Duodenal mucosa (tissue), 2 donors: Measurements from ENCODE around the gene SH3TC1.

Experiments
- H3K27ac ChIP-seq: one replicate; pipeline ENCODE4 v1.7.0; 2013; ENCODE audit warnings: low read depth, low read length
- H3K27me3 ChIP-seq, 2 donors: one replicate each; pipeline ENCODE4 v1.7.0; 2013; ENCODE audit warnings: low read length in 2 of 2, control low read depth in 1 of 2; ENCODE audit not compliant: insufficient read depth in 2 of 2, control insufficient read depth in 1 of 2
- H3K36me3 ChIP-seq, 2 donors: one replicate each; pipeline ENCODE4 v1.7.0; 2013; ENCODE audit warnings: low read length in 2 of 2, control low read depth in 1 of 2; ENCODE audit not compliant: insufficient read depth in 2 of 2, control insufficient read depth in 1 of 2
- H3K4me1 ChIP-seq, 2 donors: one replicate each; pipeline ENCODE4 v1.7.0; 2013; ENCODE audit warnings: low read length in 2 of 2, control low read depth in 1 of 2; ENCODE audit not compliant: insufficient read depth in 2 of 2, control insufficient read depth in 1 of 2
- H3K4me3 ChIP-seq, 2 donors: one replicate each; pipeline ENCODE4 v1.7.0; 2013; ENCODE audit warnings: low read length in 2 of 2, low read depth in 1 of 2
- H3K9ac ChIP-seq, 2 donors: one replicate each; pipeline ENCODE4 v1.7.0; 2013; ENCODE audit warnings: low read length in 2 of 2, low read depth in 1 of 2
- H3K9me3 ChIP-seq, 2 donors: one replicate each; pipeline ENCODE4 v1.7.0; 2013; ENCODE audit warnings: low read length in 2 of 2, control low read depth in 1 of 2; ENCODE audit not compliant: control insufficient read depth in 1 of 2

Gene SH3TC1

GRCh38 chr4:8213121-8213520 lies 14.0 kb downstream of the SH3TC1 start:
- no peaks in the 10 kb centered on the region for H3K9me3 ChIP-seq
- H3K27ac ChIP-seq = no peak overlapping the region
- no peak overlapping the region for H3K4me3 ChIP-seq
- H3K36me3 ChIP-seq = peaks cover 0 to 10% of the 10 kb centered on the region in 2 donors
- no peaks in the 10 kb centered on the region for H3K4me1 ChIP-seq
- H3K27me3 ChIP-seq = no peaks in the 10 kb centered on the region
- no peak overlapping the region for H3K9ac ChIP-seq

- H3K4me3 ChIP-seq = no peak overlapping the region
- no peaks in the 10 kb centered on the region for H3K4me1 ChIP-seq
- no peaks in the 10 kb centered on the region for H3K9me3 ChIP-seq
- H3K9ac ChIP-seq = no peak overlapping the region
- no peak overlapping the region for H3K27ac ChIP-seq
- no peaks in the 10 kb centered on the region for H3K27me3 ChIP-seq
- H3K36me3 ChIP-seq = peaks cover 0 to 10% of the 10 kb centered on the region in 2 donors
Measured at GRCh38 chr4:8214136-8214535, 15.0 kb downstream of the SH3TC1 start.

- Histone ChIP-seq H3K4me1 (no peaks in the 10 kb centered on the region), H3K27me3 (no peaks in the 10 kb centered on the region), H3K27ac (no peak overlapping the region), H3K9me3 (no peaks in the 10 kb centered on the region), H3K4me3 (no peak overlapping the region), H3K9ac (no peak overlapping the region), H3K36me3 (peaks cover 0 to 13% of the 10 kb centered on the region in 2 donors)
Measured at GRCh38 chr4:8215001-8215427, 15.9 kb downstream of the SH3TC1 start.

GRCh38 chr4:8215641-8216442 lies 16.8 kb downstream of the SH3TC1 start:
- Histone ChIP-seq H3K27ac (no peak overlapping the region), H3K9ac (no peak overlapping the region), H3K4me1 (peaks cover 0 to 4% of the 10 kb centered on the region in 2 donors), H3K9me3 (no peaks in the 10 kb centered on the region), H3K27me3 (no peaks in the 10 kb centered on the region), H3K36me3 (peaks cover 0 to 13% of the 10 kb centered on the region in 2 donors), H3K4me3 (no peak overlapping the region)

- no peak overlapping the region for H3K27ac ChIP-seq
- no peaks in the 10 kb centered on the region for H3K9me3 ChIP-seq
- H3K27me3 ChIP-seq = no peaks in the 10 kb centered on the region
- peaks cover 0 to 6% of the 10 kb centered on the region in 2 donors for H3K4me1 ChIP-seq
- H3K9ac ChIP-seq = no peak overlapping the region
- no peak overlapping the region for H3K4me3 ChIP-seq
- H3K36me3 ChIP-seq = peaks cover 0 to 13% of the 10 kb centered on the region in 2 donors
Measured at GRCh38 chr4:8216443-8217245, 17.6 kb downstream of the SH3TC1 start.

- H3K4me1 ChIP-seq = peaks cover 0 to 10% of the 10 kb centered on the region in 2 donors
- H3K9ac ChIP-seq = no peak overlapping the region
- peaks cover 0 to 13% of the 10 kb centered on the region in 2 donors for H3K36me3 ChIP-seq
- no peaks in the 10 kb centered on the region for H3K9me3 ChIP-seq
- no peak overlapping the region for H3K4me3 ChIP-seq
- H3K27ac ChIP-seq = no peak overlapping the region
- no peaks in the 10 kb centered on the region for H3K27me3 ChIP-seq
Measured at GRCh38 chr4:8217246-8217511, 18.1 kb downstream of the SH3TC1 start.

GRCh38 chr4:8217871-8218270 lies 18.8 kb downstream of the SH3TC1 start:
- no peak overlapping the region for H3K4me3 ChIP-seq
- H3K9me3 ChIP-seq = no peaks in the 10 kb centered on the region
- H3K27me3 ChIP-seq = no peaks in the 10 kb centered on the region
- H3K4me1 ChIP-seq = peaks cover 0 to 10% of the 10 kb centered on the region in 2 donors
- H3K9ac ChIP-seq = no peak overlapping the region
- H3K36me3 ChIP-seq = peaks cover 0 to 13% of the 10 kb centered on the region in 2 donors
- no peak overlapping the region for H3K27ac ChIP-seq

- Histone ChIP-seq H3K27me3 (no peaks in the 10 kb centered on the region), H3K4me3 (no peak overlapping the region), H3K9ac (no peak overlapping the region), H3K9me3 (no peaks in the 10 kb centered on the region), H3K27ac (no peak overlapping the region), H3K4me1 (peaks cover 0 to 10% of the 10 kb centered on the region in 2 donors), H3K36me3 (peaks cover 0 to 18% of the 10 kb centered on the region in 2 donors)
Measured at GRCh38 chr4:8218371-8219031, 19.4 kb downstream of the SH3TC1 start.

GRCh38 chr4:8219236-8219635 lies 20.1 kb downstream of the SH3TC1 start:
- Histone ChIP-seq H3K36me3 (peaks cover 0 to 23% of the 10 kb centered on the region in 2 donors), H3K27ac (no peak overlapping the region), H3K4me1 (peaks cover 0 to 10% of the 10 kb centered on the region in 2 donors), H3K9ac (no peak overlapping the region), H3K27me3 (no peaks in the 10 kb centered on the region), H3K9me3 (no peaks in the 10 kb centered on the region), H3K4me3 (no peak overlapping the region)
